ENCODE results near the gene SBK3. TPM values are rescaled to one million over a fixed set of nuclear protein-coding genes. Genes with fewer than 3 reads are reported as not detected.
"Not testable (repeated sequence)": the region's sequence is repeated elsewhere in the genome, so short reads cannot be mapped to it uniquely, and the experiment has no call there.

Gene SBK3
- total and polyA plus RNA-seq, 2 of the 8 experiments (the other 6 are each of a cell fraction or from before 2014, with no cell fraction given): 0.76 to 1.5 TPM

DNA sequence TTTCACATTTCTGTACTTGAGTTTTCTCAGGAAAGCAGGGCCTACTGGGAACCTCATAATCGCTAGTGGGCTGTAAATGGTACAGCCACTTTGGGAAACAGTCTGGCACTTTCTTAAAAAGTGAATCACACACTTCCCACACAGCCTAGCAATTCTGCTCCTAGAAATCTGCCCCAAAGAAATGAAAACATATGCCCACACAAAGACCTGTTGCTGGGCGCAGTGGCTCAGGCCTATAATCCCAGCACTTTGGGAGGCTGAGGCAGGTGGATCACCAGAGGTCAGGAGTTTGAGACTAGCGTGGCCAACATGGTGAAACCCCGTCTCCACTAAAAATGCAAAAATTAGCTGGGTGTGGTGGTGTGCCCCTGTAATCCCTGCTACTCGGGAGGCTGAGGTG, 24.1 kb upstream of the SBK3 start:
- POLR2A ChIA-PET (ENCODE audit: partially characterized antibody); H3K4me3 ChIP-seq (ENCODE audit: extremely low read depth in 1 of 4, insufficient read depth in 2 of 4, low read depth in 3 of 4, low read length in 4 of 4); H3K56ac ChIP-seq (replicated peaks; ENCODE audit: insufficient read length, low read depth, low read length); H3K4me2 ChIP-seq (ENCODE audit: insufficient read depth in 1 of 2, low read depth in 2 of 2, low read length in 2 of 2); H3K4me1 ChIP-seq (replicated peaks in 1 of 4; ENCODE audit: control insufficient read depth in 3 of 4, insufficient read depth in 4 of 4, low read length in 3 of 4); DNase-seq (ENCODE audit: low read depth in 1 of 2, low spot score in 2 of 2); H3K79me1 ChIP-seq (ENCODE audit: low read depth, low read length); H4K91ac ChIP-seq (replicated peaks; ENCODE audit: insufficient read length, low read length); H2BK20ac ChIP-seq (ENCODE audit: low read length); H3K23ac ChIP-seq (ENCODE audit: insufficient read length); H3K36me3 ChIP-seq (ENCODE audit: control insufficient read depth in 2 of 4, insufficient read depth in 4 of 4, low read length in 3 of 4); H2BK15ac ChIP-seq (ENCODE audit: low read length); H2BK12ac ChIP-seq (ENCODE audit: low read depth, low read length); H2BK5ac ChIP-seq (ENCODE audit: low read depth, low read length); FAIRE-seq; H3K9me3 ChIP-seq (ENCODE audit: insufficient read depth in 2 of 2, low read depth in 1 of 2, low read length in 1 of 2); H4K5ac ChIP-seq (ENCODE audit: insufficient read length, low read depth, low read length); H3K27me3 ChIP-seq (replicated peaks in 1 of 4; ENCODE audit: control insufficient read depth in 3 of 4, extremely low read depth in 1 of 4, insufficient read depth in 3 of 4, low read length in 3 of 4); H3K23me2 ChIP-seq (ENCODE audit: low read depth, low read length); H2AFZ ChIP-seq (ENCODE audit: low read length); H3K18ac ChIP-seq (ENCODE audit: extremely low read depth, low read length); H3K27ac ChIP-seq (ENCODE audit: low read depth, low read length); H3K4ac ChIP-seq (replicated peaks; ENCODE audit: insufficient read length, low read depth, low read length); H3K79me2 ChIP-seq (ENCODE audit: control insufficient read depth in 1 of 2, insufficient read depth in 2 of 2, low read length in 2 of 2); H3K14ac ChIP-seq (ENCODE audit: insufficient read length); H4K20me1 ChIP-seq (replicated peaks in 1 of 2; ENCODE audit: control insufficient read depth in 1 of 2, insufficient read depth in 2 of 2, low read length in 2 of 2); H2BK120ac ChIP-seq (replicated peaks; ENCODE audit: low read depth, low read length); H2AK5ac ChIP-seq (ENCODE audit: low read depth, low read length); H4K8ac ChIP-seq (ENCODE audit: extremely low read depth, insufficient read depth, low read length); H3K9ac ChIP-seq (replicated peaks in 1 of 4; ENCODE audit: extremely low read depth in 1 of 4, low read depth in 3 of 4, low read length in 3 of 4): not testable (repeated sequence)
- 86% methylated on average over 5 of the region's 5 CpGs; no CpG with 5 or more reads in 1 of the 2 experiments for WGBS, 2 experiments (ENCODE audit: extremely low coverage in 1 of 2, insufficient coverage in 1 of 2, insufficient read length in 1 of 2, insufficient replicate concordance in 2 of 2, low coverage in 1 of 2, low lambda C conversion rate in 2 of 2, missing lambda C conversion rate in 1 of 2)
- CTCF ChIA-PET (ENCODE audit: partially characterized antibody): interaction anchor here (1.6 kb wide), 1 partner anchor 65 kb away, joined by 3 read pairs; no protein-coding TSS in a partner anchor
